ENCODE data around the gene TGFB3. TPM values are rescaled to one million over a fixed set of nuclear protein-coding genes. Genes with fewer than 3 reads are reported as not detected.
A peak's percentile ranks its signal among the peaks of the same experiment; 100 is the strongest.

TGFB3 gene
- total and polyA plus RNA-seq, 2 donors (not counting 1 experiment from before 2014, with no cell fraction given): 7.0 to 9.4 TPM

DNA sequence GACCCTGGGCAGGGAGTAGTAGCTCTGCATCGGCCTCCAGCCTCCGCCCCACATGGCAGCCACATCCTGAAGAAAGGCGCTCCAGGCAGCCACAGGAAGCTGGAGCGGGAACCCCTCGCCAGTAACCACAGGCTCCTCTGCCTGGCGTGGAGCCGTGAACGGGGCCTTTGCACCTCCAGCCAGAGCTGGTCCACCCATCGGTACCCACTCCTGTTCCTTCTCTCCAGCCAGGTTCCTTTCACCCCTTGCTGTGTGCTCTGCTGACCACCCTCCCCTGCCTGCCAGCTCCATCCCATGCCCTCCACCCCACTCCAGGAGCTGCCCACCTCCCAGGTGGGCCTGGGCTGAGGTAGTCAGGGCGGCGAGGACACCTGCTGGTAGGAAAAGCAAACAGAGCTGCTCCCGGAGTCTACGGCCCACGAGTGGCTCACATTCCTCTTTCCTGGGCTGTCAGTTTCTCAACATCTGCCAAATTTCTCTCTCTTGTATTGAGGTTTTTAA, 2.7 kb downstream of the TGFB3 start:
- DNase-seq (peak; percentile 60), ATAC-seq (ENCODE audit: low read depth) (no peak)
- peaks cover 40 to 57% of the 10 kb centered on the region in 2 donors for H3K4me1 ChIP-seq (ENCODE audit: control insufficient read depth in 2 of 2, insufficient read depth in 2 of 2, low read length in 2 of 2)
- no peaks in the 10 kb centered on the region for H3K27me3 Mint-ChIP-seq
- no peaks in the 10 kb centered on the region for H4K20me1 ChIP-seq (ENCODE audit: control insufficient read depth, insufficient read depth, low read length, poor library complexity, severe bottlenecking)
- H3K79me2 ChIP-seq (ENCODE audit: control insufficient read depth, insufficient read depth, low read length): peaks cover 4% of the 10 kb centered on the region
- peaks cover 61% of the 10 kb centered on the region for H3K4me1 Mint-ChIP-seq
- H3K4me3 ChIP-seq (ENCODE audit: control extremely low read depth in 1 of 5, extremely low read depth in 1 of 5, insufficient read depth in 1 of 5, low read depth in 2 of 5, low read length in 4 of 5): no peak overlapping the region
- H3K9me3 Mint-ChIP-seq (ENCODE audit: insufficient read depth): no peaks in the 10 kb centered on the region
- TF ChIP-seq, protein P1, sequence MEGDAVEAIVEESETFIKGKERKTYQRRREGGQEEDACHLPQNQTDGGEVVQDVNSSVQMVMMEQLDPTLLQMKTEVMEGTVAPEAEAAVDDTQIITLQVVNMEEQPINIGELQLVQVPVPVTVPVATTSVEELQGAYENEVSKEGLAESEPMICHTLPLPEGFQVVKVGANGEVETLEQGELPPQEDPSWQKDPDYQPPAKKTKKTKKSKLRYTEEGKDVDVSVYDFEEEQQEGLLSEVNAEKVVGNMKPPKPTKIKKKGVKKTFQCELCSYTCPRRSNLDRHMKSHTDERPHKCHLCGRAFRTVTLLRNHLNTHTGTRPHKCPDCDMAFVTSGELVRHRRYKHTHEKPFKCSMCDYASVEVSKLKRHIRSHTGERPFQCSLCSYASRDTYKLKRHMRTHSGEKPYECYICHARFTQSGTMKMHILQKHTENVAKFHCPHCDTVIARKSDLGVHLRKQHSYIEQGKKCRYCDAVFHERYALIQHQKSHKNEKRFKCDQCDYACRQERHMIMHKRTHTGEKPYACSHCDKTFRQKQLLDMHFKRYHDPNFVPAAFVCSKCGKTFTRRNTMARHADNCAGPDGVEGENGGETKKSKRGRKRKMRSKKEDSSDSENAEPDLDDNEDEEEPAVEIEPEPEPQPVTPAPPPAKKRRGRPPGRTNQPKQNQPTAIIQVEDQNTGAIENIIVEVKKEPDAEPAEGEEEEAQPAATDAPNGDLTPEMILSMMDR (IDR thresholded peaks at IDR 0.05): peak; percentile 51
- no peak for TF ChIP-seq EZH2 (IDR thresholded peaks at IDR 0.05; ENCODE audit: borderline replicate concordance, insufficient read depth, low read depth, low read length, poor library complexity, severe bottlenecking)
- H2AFZ ChIP-seq (ENCODE audit: insufficient read depth, low read depth, low read length, poor library complexity, severe bottlenecking): peak overlapping the region; percentile 68
- peak overlapping the region; percentile 86 for H3K27ac Mint-ChIP-seq
- H3K9me3 ChIP-seq (ENCODE audit: control extremely low read depth in 1 of 3, control insufficient read depth in 2 of 3, insufficient read depth in 1 of 3, low read length in 2 of 3): no peaks in the 10 kb centered on the region
- WGBS (ENCODE audit: insufficient coverage): 32% methylated on average over 14 of the region's 14 CpGs
- H3K9ac ChIP-seq (ENCODE audit: low read length): no peak overlapping the region
- CTCF ChIA-PET: interaction anchor here (0.7 to 15.2 kb wide), 16 partner anchors 9 to 401 kb away, joined by 3 to 376 read pairs (median 4); partner anchors contain the start of gene FLVCR2
- H3K27ac ChIP-seq (ENCODE audit: low read length in 2 of 2): peak overlapping the region in 1 of 2 donors; percentile 18
- H3K27me3 ChIP-seq (replicated peaks in 1 of 4; ENCODE audit: control extremely low read depth in 1 of 4, control insufficient read depth in 3 of 4, insufficient read depth in 4 of 4, low read length in 3 of 4): no peaks in the 10 kb centered on the region
- POLR2A ChIA-PET: interaction anchor here (0.8 kb wide), 1 partner anchor 271 kb away, joined by 8 read pairs; no protein-coding TSS in a partner anchor
- peak overlapping the region; percentile 60 for H3K4me2 ChIP-seq (replicated peaks; ENCODE audit: low read depth, low read length, poor library complexity, severe bottlenecking)
- H3K4me3 Mint-ChIP-seq: peak overlapping the region; percentile 61
- intact Hi-C loops (cut with micrococcal nuclease): no loop called here
- H3K36me3 ChIP-seq (replicated peaks in 1 of 2; ENCODE audit: control extremely low read depth in 1 of 2, control insufficient read depth in 1 of 2, extremely low read depth in 1 of 2, insufficient read depth in 2 of 2, low read length in 1 of 2): no peaks in the 10 kb centered on the region

DNA sequence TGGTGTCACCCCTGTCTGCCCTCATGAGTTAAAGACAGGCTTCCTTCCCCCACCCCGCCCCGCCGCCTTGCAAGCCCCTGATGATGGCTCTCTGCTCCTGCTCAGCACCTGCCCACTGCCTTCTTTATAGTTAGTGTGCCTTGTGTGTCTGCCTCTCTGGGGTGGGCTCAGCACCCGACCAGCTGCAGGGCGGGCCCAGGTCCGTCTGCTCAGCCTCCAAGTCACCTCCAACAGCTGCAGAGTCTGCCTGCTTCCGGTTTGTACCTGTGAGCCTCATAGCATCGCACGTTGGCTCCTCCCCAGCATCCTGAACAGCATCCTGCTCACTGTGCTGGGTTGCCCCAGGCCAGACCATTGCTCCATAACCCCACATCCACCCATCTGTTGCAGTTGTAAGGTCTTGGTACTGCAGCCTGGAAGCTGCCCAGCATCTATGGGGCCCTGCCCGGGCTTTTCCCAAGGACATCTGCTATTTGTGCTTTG, 3.5 kb downstream of the TGFB3 start:
- Mint-ChIP-seq H3K27me3 (no peaks in the 10 kb centered on the region), H3K9me3 (ENCODE audit: insufficient read depth) (no peaks in the 10 kb centered on the region), H3K4me1 (peaks cover 63% of the 10 kb centered on the region), H3K27ac (peak overlapping the region; percentile 89), H3K4me3 (peak overlapping the region; percentile 75)
- Histone ChIP-seq H3K9me3 (ENCODE audit: control extremely low read depth in 1 of 3, control insufficient read depth in 2 of 3, insufficient read depth in 1 of 3, low read length in 2 of 3) (no peaks in the 10 kb centered on the region), H3K4me3 (ENCODE audit: control extremely low read depth in 1 of 5, extremely low read depth in 1 of 5, insufficient read depth in 1 of 5, low read depth in 2 of 5, low read length in 4 of 5) (peak overlapping the region in 2 of 5 experiments; percentile 21 to 27), H3K4me2 (replicated peaks; ENCODE audit: low read depth, low read length, poor library complexity, severe bottlenecking) (peak overlapping the region; percentile 60), H3K27me3 (replicated peaks in 1 of 4; ENCODE audit: control extremely low read depth in 1 of 4, control insufficient read depth in 3 of 4, insufficient read depth in 4 of 4, low read length in 3 of 4) (no peaks in the 10 kb centered on the region), H2AFZ (ENCODE audit: insufficient read depth, low read depth, low read length, poor library complexity, severe bottlenecking) (peak overlapping the region; percentile 68), H3K79me2 (ENCODE audit: control insufficient read depth, insufficient read depth, low read length) (peaks cover 4% of the 10 kb centered on the region), H4K20me1 (ENCODE audit: control insufficient read depth, insufficient read depth, low read length, poor library complexity, severe bottlenecking) (no peaks in the 10 kb centered on the region), H3K36me3 (replicated peaks in 1 of 2; ENCODE audit: control extremely low read depth in 1 of 2, control insufficient read depth in 1 of 2, extremely low read depth in 1 of 2, insufficient read depth in 2 of 2, low read length in 1 of 2) (no peaks in the 10 kb centered on the region), H3K4me1 (ENCODE audit: control insufficient read depth in 2 of 2, insufficient read depth in 2 of 2, low read length in 2 of 2) (peaks cover 40 to 57% of the 10 kb centered on the region in 2 donors), H3K27ac (ENCODE audit: low read length in 2 of 2) (peak overlapping the region in 1 of 2 donors; percentile 18), H3K9ac (ENCODE audit: low read length) (peak overlapping the region; percentile 1)
- CTCF ChIA-PET: interaction anchor here (1.0 to 15.2 kb wide), 9 partner anchors 8 to 401 kb away, joined by 3 to 376 read pairs (median 8); partner anchors contain the start of gene FLVCR2
- DNase-seq: peak; percentile 49
- TF ChIP-seq, protein P1 (IDR thresholded peaks at IDR 0.05): no peak
- TF ChIP-seq EZH2 (IDR thresholded peaks at IDR 0.05; ENCODE audit: borderline replicate concordance, insufficient read depth, low read depth, low read length, poor library complexity, severe bottlenecking): no peak
- ATAC-seq (ENCODE audit: low read depth): no peak
- POLR2A ChIA-PET: no interaction called here
- intact Hi-C loops (cut with micrococcal nuclease): no loop called here
- WGBS (ENCODE audit: insufficient coverage): 40% methylated on average over 7 of the region's 10 CpGs
